Stimulated activated CD8-positive, alpha-beta memory T cell treated with anti-CD3 and anti-CD28 coated beads, Interleukin-12 subunit alpha, Interleukin-12 subunit beta, amount 100 ng/mL, for 24 hours (primary cell): ENCODE data around the gene MRLN.

Experiments used
- DNase-seq: peaks from one replicate; pipeline ENCODE4 v3.0.0-alpha.2; 2020; ENCODE audit errors: extremely low read depth

MRLN gene

DNA sequence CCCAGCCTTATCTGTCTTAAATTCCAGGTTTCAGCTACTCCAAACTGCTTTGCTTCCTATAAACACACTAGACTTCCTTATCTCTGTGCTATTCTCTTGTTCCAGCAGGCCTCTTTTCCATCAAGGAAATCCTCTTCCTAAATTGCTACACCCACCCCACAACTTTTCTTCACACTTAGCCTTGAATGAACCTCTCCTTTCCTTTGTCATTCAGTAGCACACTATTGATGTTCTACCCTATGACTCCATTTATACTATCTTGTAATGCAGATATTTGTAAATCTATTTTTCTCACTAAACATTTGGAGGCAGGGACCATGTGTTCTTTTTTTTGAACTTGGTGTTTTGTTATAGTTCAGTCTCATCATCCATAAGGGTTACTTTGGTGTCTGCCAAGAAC lies 47.3 kb downstream of the MRLN start:
- no peak for DNase-seq

- DNase-seq = no peak
Observed at GRCh38 chr10:59704630-59705029, 48.6 kb downstream of the MRLN start.

GRCh38 chr10:59702347-59702746 lies 50.9 kb downstream of the MRLN start:
- DNase-seq = no peak

GRCh38 chr10:59700709-59701108 lies 52.5 kb downstream of the MRLN start:
- no peak for DNase-seq

DNA sequence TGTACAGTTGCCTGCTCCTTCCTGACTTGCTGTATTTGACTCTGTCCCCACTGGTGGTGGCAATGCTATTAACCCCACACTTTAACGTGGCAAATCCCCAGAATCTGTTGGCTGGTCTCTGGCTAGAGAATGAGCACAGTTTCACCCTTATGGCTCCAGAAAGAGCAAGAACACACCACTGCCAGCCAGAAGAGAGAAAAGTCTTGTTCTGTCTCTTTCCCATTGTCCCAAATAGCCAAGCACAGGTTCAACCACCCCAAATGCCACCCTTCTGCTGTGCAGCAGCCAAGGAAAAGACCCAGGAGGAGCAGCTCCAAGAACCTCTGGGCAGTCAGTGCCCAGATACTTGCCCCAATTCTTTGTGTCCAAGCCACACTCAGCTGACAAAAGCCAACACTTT lies 54.9 kb downstream of the MRLN start:
- no peak for DNase-seq

DNA sequence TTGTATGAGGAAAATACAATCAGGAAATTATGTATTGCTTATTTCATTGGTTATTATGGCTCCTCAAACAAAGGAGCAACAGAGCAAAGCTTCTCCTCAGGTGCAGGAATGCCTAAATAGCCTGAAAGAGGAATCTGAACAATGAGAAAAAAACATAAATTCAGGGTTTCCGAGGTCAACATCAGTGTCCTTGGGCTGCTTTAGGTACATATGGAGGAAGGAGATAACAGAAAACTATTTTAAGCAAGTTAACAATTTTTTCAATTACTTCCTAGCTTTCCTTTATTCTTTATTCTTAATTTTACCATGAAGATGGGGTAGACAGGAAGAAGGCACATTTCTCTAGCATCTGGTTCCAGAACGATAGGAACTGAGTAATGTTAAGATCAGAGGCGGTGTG lies 57.6 kb downstream of the MRLN start:
- no peak for DNase-seq

GRCh38 chr10:59694936-59695335 lies 58.3 kb downstream of the MRLN start:
- DNase-seq = no peak

GRCh38 chr10:59692113-59692512 lies 61.1 kb downstream of the MRLN start:
- no peak for DNase-seq

- no peak for DNase-seq
Observed at GRCh38 chr10:59688921-59689351, 64.3 kb downstream of the MRLN start.

DNA sequence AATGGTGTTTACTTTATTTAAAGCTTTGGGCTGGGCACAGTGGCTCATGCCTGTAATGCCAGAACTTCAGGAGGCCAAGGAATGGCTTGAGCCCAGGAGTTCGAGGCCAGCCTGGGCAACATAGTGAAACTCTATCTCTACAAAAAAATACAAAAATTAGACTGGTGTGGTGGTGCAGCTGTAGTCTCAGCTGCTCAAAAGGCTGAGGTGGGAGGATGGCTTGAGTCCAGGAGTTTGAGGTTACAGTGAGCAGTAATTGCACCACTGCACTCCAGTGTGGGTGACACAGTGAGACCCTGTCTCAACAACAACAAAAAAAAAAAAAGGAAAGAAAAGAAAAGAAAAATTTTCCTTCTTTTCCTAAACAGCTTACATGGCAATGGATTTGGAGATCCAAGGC lies 65.6 kb downstream of the MRLN start:
- no peak for DNase-seq
